ENCODE data around the gene PRR5L.

DNA sequence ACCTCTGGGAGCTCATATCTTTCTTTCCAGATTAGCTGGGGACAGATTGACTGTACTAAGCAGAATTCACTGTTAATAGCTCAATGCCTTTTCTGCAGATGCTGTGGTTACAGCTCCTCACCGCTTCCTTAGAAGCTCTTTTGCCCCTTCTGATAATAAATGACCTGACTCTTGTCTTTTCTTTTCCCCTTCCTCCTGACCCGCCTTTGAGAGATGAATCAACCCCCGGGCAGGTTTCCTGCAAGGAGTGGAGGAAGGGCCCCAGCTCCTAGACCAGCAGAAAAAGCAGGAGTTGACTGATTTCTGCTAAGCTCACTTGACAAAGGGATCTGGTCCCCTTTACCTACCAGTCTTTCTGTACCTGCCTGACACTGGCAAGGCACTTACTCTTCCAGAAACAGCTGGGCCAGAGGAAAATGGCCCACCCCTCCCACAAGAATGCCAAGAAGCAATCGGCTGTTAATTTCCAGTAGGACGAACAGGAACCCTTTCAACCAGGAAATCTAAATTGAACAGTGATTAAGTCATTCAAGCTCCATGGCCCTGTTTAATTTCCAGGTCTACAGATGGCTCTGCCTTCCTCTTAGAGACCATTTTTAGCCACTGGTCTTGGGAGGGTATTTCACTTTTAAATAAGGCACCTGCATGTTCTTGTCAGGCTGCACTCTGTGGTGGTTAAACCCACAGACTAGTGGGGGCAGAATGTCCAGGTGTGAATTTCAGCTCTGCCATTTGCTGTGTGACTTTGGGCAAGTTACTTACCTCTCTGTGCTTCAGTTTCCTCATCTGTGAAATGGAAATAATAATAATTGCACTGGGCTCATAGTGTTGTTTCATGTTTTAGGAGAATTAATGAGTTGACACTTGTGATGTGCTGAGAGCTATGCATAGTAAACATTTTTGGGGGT, 67.5 kb downstream of the PRR5L start:
- TF ChIP-seq, protein P1, sequence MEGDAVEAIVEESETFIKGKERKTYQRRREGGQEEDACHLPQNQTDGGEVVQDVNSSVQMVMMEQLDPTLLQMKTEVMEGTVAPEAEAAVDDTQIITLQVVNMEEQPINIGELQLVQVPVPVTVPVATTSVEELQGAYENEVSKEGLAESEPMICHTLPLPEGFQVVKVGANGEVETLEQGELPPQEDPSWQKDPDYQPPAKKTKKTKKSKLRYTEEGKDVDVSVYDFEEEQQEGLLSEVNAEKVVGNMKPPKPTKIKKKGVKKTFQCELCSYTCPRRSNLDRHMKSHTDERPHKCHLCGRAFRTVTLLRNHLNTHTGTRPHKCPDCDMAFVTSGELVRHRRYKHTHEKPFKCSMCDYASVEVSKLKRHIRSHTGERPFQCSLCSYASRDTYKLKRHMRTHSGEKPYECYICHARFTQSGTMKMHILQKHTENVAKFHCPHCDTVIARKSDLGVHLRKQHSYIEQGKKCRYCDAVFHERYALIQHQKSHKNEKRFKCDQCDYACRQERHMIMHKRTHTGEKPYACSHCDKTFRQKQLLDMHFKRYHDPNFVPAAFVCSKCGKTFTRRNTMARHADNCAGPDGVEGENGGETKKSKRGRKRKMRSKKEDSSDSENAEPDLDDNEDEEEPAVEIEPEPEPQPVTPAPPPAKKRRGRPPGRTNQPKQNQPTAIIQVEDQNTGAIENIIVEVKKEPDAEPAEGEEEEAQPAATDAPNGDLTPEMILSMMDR (IDR thresholded peaks at IDR 0.05) = no peak
- TF ChIP-seq POLR2A (IDR thresholded peaks at IDR 0.05) = no peak

All from thyroid gland (tissue), 4 donors.